Measurements from ENCODE around the gene BMP10. TPM values are rescaled to one million over a fixed set of nuclear protein-coding genes. Genes with fewer than 3 reads are reported as not detected.

The BMP10 gene
- total and polyA plus RNA-seq, 9 donors: not detected

DNA sequence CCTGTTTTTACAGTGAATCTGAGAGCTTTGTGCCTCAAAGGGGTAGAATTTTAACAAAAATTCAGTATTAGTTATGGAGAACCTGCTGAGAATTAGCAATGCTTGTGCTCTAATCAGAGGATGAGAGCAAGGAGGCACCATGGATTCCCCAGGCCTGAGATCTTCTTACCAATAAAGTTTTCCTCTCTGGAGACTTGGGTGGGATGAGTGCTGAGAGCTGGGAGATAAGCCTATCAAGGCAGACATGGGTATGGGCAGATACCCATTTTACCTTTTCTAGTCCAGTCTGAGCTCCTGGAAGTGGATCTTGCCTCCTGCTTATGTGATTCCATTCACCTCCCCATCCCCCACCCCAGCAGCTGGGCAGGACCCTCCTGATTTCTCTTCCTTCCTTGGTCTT is 53.9 kb downstream of the BMP10 start:
- H3K27ac ChIP-seq: no peak overlapping the region
- no peak overlapping the region for H3K4me3 ChIP-seq
- TF ChIP-seq CTCF (IDR thresholded peaks at IDR 0.05): no peak
- no peak for TF ChIP-seq POLR2A (IDR thresholded peaks at IDR 0.05)
- TF ChIP-seq EP300 (IDR thresholded peaks at IDR 0.05): no peak
- intact Hi-C loops (cut with DNase I): no loop called here
- H3K4me1 ChIP-seq (ENCODE audit: insufficient read depth): peaks cover 9% of the 10 kb centered on the region
- DNase-seq: no peak
- no peaks in the 10 kb centered on the region for H3K27me3 ChIP-seq
- H3K36me3 ChIP-seq: no peaks in the 10 kb centered on the region
- no peaks in the 10 kb centered on the region for H3K9me3 ChIP-seq

Other genes with a start within 250 kb of the BMP10 start
- not detected for gene PROKR1, start 227.8 kb downstream of the BMP10 start, total RNA-seq
- gene PROKR1, start 227.8 kb downstream of the BMP10 start, polyA plus RNA-seq: under 1 TPM; 0.02 to 0.03 TPM
- 10 to 100 TPM in 4 of 7 donors, 1 to 10 TPM in 3; 8.5 to 15.6 (median 12.4) TPM for gene ARHGAP25, start 136.6 kb downstream of the BMP10 start, total RNA-seq
- 10 to 100 TPM; 13.7 to 30.5 TPM for gene ARHGAP25, start 136.6 kb downstream of the BMP10 start, polyA plus RNA-seq
- not detected for gene GKN2, start 81.5 kb upstream of the BMP10 start, total RNA-seq
- gene GKN2, start 81.5 kb upstream of the BMP10 start, polyA plus RNA-seq: under 1 TPM in 1 of 2 donors, not detected in 1; 0.77 TPM
- gene GKN1, start 103.2 kb upstream of the BMP10 start, total RNA-seq: not detected
- not detected for gene GKN1, start 103.2 kb upstream of the BMP10 start, polyA plus RNA-seq
- 100 to 1,000 TPM in 6 of 7 donors, 10 to 100 TPM in 1; 73.0 to 196 (median 152) TPM for gene ANTXR1, start 141.8 kb upstream of the BMP10 start, total RNA-seq
- 100 to 1,000 TPM; 105 to 276 TPM for gene ANTXR1, start 141.8 kb upstream of the BMP10 start, polyA plus RNA-seq

Measured in ovary (tissue), 9 donors.